Measurements from ENCODE around the gene MS4A6A. TPM values are rescaled to one million over a fixed set of nuclear protein-coding genes. Genes with fewer than 3 reads are reported as not detected.
A peak's percentile ranks its signal among the peaks of the same experiment; 100 is the strongest.
"Not testable (repeated sequence)": the region's sequence is repeated elsewhere in the genome, so short reads cannot be mapped to it uniquely, and the experiment has no call there.

Gene MS4A6A
- total RNA-seq, 1 donor from 2014 or later = 35.0 TPM

DNA sequence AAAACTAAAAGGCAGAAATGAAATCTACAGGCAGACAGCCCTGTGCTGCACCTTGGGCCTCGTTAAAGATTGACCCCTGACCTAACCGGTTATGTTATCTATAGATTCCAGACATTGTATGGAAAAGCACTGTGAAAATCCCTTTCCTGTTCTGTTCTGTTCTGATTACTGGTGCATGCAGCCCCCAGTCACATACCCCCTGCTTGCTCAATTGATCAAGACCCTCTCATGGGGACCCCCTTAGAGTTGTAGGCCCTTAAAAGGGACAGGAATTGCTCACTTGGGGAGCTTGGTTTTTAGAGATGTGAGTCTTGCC lies 2.6 kb upstream of the MS4A6A start:
- H3K9me3 ChIP-seq; DNase-seq (ENCODE audit: low spot score in 2 of 2); H3K4me3 ChIP-seq; H3K4me1 ChIP-seq; H3K36me3 ChIP-seq; H3K27me3 ChIP-seq; intact Hi-C loops (cut with DNase I); H3K27ac ChIP-seq: not testable (repeated sequence)

DNA sequence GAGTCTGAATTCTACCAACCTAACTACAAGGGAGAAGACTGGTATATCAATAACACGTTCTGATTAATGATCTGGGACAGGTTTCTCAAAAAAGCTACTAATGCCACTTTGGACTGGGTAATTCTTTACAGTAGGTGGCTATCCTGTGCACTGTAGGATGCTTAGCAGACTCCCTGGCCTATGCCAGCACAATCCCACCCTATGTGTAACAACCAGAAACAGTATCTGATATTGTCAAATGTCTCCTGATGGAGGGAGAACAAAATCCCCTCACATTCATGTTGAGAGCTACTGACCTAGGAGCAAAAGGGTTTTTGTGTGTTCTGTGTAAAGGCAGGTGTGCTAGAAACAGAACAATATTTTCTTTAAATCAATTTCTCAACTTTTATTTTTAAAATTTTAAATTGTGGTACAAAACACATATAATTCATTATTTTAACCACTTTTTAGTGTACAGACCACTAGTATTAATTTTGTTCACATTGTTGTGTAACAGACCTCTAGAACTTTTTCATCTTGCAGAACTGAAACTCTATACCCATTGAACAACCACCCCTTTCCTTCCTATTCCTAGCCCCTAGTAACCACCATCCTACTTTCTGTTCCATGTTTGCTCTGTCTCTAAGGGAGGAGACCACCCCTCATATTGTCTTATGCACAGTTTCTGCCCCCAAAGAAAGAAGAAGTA lies 2.1 kb upstream of the MS4A6A start:
- intact Hi-C loops (cut with DNase I) = no loop called here
- DNase-seq (ENCODE audit: low spot score in 2 of 2) = no peak
- no peak overlapping the region for H3K27ac ChIP-seq
- H3K27me3 ChIP-seq = no peaks in the 10 kb centered on the region
- no peak for TF ChIP-seq CTCF (IDR thresholded peaks at IDR 0.05)
- no peaks in the 10 kb centered on the region for H3K36me3 ChIP-seq
- H3K4me1 ChIP-seq = no peaks in the 10 kb centered on the region
- H3K4me3 ChIP-seq = no peak overlapping the region
- no peaks in the 10 kb centered on the region for H3K9me3 ChIP-seq

DNA sequence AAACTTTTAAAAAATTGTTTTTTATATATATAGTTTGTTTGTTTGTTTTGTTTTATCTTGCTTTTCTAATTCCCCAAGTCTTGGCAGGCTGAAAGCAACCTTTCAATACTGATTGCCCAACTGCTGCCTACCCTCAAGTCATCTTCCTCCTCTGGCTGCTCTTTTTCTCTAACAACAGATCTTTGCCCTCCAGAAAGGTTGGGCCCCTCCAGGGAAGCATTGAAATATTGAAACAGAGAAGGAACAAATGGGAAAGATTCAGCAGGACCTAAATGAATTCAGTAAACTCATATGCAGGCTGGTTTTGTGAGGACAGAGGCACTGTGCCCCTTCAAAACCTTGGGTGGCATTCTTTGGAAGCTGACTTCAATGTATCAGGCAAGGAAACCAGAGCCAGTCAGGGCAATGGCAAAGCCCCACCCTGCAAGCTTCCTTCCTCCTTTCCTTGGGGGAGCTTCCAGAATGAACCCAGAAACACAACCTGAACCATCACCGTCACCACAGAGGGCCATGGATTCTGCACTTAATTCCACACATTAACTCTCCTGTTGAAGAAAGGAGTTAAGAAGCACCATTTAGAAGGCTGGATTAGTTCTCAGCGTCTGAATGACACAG lies 815 bp upstream of the MS4A6A start:
- Histone ChIP-seq H3K9me3 (no peaks in the 10 kb centered on the region), H3K27me3 (no peaks in the 10 kb centered on the region), H3K36me3 (no peaks in the 10 kb centered on the region), H3K4me1 (no peaks in the 10 kb centered on the region), H3K4me3 (no peak overlapping the region), H3K27ac (peak overlapping the region in 1 of 2 donors; percentile 33)
- intact Hi-C loops (cut with DNase I) = no loop called here
- DNase-seq (ENCODE audit: low spot score in 2 of 2) = no peak
- TF ChIP-seq CTCF (IDR thresholded peaks at IDR 0.05) = no peak

DNA sequence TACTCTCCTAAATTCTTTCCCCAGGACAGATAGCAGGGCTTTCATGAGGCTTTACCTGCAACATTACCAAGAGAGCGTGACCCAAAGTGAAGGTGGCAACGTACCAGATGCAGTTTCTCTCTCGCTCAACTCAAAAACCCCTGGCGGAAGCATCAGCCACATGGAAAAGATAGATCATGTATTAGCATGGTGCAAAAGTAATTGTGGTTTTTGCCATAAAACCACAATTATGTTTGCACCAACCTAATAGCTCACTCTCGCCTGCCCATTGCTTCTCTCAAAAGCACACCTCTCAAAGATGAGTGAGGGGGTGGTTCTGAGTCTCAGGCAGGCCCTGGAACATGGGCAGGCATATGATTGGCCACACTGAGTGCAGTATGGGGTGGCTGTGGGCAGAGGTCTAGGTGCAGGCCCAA lies 7.0 kb downstream of the MS4A6A start:
- intact Hi-C loops (cut with DNase I) = no loop called here
- no peaks in the 10 kb centered on the region for H3K4me1 ChIP-seq
- no peaks in the 10 kb centered on the region for H3K27me3 ChIP-seq
- H3K4me3 ChIP-seq = no peak overlapping the region
- no peaks in the 10 kb centered on the region for H3K9me3 ChIP-seq
- H3K36me3 ChIP-seq = no peaks in the 10 kb centered on the region
- H3K27ac ChIP-seq = no peak overlapping the region
- TF ChIP-seq CTCF (IDR thresholded peaks at IDR 0.05) = no peak
- DNase-seq (ENCODE audit: low spot score in 2 of 2) = no peak

GRCh38 chr11:60172011-60172410 lies 10.9 kb downstream of the MS4A6A start:
- no peaks in the 10 kb centered on the region for H3K9me3 ChIP-seq
- H3K27me3 ChIP-seq = no peaks in the 10 kb centered on the region
- H3K27ac ChIP-seq = no peak overlapping the region
- H3K4me1 ChIP-seq = no peaks in the 10 kb centered on the region
- no peaks in the 10 kb centered on the region for H3K36me3 ChIP-seq
- intact Hi-C loops (cut with DNase I) = no loop called here
- no peak overlapping the region for H3K4me3 ChIP-seq
- no peak for DNase-seq (ENCODE audit: low spot score in 2 of 2)
- no peak for TF ChIP-seq CTCF (IDR thresholded peaks at IDR 0.05)

DNA sequence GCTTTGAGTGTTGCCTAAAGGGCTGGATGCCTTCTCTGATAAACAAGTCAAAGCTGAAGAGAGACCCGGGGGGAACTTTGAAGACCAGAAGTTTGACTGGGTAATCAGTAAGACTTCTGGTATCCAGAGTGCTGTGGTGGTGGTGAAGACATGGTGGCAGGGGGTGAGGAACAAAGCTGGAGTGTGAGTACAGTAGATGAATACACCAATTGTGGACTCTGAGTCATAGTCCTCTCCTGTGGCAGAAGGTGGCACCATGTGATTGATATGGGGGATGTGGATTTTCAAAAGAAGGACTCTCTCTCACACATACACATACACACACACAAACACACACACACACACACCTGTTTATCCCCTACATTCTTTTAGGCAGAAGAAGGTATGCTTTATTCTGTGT lies 12.3 kb downstream of the MS4A6A start:
- intact Hi-C loops (cut with DNase I) = no loop called here
- no peak for DNase-seq (ENCODE audit: low spot score in 2 of 2)
- TF ChIP-seq CTCF (IDR thresholded peaks at IDR 0.05) = no peak

More for the DNA sequence above, 12.3 kb downstream of the MS4A6A start:
- H3K36me3 ChIP-seq = no peaks in the 10 kb centered on the region
- no peak overlapping the region for H3K4me3 ChIP-seq
- no peaks in the 10 kb centered on the region for H3K27me3 ChIP-seq
- H3K9me3 ChIP-seq = no peaks in the 10 kb centered on the region
- no peaks in the 10 kb centered on the region for H3K4me1 ChIP-seq
- H3K27ac ChIP-seq = no peak overlapping the region

Measured in ascending aorta (tissue), 2 donors.